NCI-H460 (cell line): ENCODE data around the gene COG4. TPM values are rescaled to one million over a fixed set of nuclear protein-coding genes. Genes with fewer than 3 reads are reported as not detected.
"Not testable (repeated sequence)": the region's sequence is repeated elsewhere in the genome, so short reads cannot be mapped to it uniquely, and the experiment has no call there.

ENCODE experiments used
- DNase-seq: peaks from one replicate; pipeline ENCODE4 v3.0.0-alpha.2; 2016; ENCODE audit warnings: low read depth; ENCODE audit errors: extremely low read depth
- polyA plus RNA-seq: library from polyadenylated mRNA; depleted of rRNA; stranded (reverse); fragments of >200 nt; gene quantifications from 2 replicates; pipeline ENCODE4 v1.2.3, GENCODE V29; 2014; cell fraction: nucleus; rRNA removed
- total RNA-seq: library from RNA; depleted of rRNA; stranded (reverse); fragments of >200 nt; shearing (Covaris generic); gene quantifications from 2 replicates; pipeline ENCODE4 v1.2.3, GENCODE V29; 2014; rRNA removed

COG4 gene
- 23.4 and 24.3 TPM in 2 replicates for total RNA-seq
- 65.2 and 71.1 TPM in 2 replicates for polyA plus RNA-seq

DNA sequence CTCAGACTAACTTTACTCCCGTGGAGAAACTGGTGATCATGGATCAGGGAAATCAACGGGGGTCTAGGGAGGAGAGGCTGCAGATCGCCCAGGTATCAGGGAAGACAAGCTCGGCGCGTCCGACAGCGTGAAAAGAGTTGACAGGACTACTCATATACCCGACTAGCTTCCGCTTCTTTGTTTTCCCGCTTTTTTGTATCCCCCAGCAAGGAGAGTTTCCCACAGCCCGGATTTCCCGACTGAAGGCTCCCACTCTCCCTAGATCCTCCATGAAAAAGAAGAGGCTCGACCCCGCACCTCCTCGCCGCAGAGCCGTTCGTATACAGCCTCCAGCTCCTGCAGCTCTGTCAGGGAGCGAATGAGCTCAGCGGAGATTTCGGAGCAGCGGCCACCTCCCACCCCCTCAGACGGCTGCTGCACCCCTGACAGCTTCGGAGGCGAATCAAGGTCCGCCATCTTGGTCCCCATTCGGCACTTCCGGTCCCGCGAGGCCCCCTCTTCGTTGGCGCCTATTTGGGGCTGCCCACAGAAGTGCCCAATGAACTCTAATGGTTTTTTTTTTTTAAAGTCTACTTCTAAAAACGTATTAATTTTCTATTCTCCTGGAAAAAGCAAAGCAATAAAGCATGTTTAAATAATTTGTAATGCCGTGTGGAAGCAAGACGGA, at the start of gene COG4:
Gene COG4 (minus strand): TSS at position 479 of the 667 bp plus-strand sequence. CDS start 11 bp downstream, at position 468.
- DNase-seq = peak; percentile 79

DNA sequence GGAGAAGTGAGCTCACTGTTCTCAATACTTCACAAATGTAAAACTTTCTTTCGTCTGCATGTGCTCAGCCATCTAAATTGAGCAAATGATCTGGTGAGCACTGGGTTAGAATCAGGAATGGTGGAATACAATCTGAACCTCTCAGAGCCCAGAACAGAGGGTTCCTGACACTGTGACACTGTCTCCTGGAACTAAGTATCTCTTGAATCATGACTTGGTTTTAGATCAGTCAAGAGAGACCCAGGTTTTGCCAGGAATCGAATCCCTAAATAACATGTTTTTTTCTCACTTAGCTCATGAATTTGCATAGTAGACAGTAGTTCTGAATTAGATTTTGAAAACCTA, 49.5 kb upstream of the COG4 start:
- DNase-seq = no peak

DNA sequence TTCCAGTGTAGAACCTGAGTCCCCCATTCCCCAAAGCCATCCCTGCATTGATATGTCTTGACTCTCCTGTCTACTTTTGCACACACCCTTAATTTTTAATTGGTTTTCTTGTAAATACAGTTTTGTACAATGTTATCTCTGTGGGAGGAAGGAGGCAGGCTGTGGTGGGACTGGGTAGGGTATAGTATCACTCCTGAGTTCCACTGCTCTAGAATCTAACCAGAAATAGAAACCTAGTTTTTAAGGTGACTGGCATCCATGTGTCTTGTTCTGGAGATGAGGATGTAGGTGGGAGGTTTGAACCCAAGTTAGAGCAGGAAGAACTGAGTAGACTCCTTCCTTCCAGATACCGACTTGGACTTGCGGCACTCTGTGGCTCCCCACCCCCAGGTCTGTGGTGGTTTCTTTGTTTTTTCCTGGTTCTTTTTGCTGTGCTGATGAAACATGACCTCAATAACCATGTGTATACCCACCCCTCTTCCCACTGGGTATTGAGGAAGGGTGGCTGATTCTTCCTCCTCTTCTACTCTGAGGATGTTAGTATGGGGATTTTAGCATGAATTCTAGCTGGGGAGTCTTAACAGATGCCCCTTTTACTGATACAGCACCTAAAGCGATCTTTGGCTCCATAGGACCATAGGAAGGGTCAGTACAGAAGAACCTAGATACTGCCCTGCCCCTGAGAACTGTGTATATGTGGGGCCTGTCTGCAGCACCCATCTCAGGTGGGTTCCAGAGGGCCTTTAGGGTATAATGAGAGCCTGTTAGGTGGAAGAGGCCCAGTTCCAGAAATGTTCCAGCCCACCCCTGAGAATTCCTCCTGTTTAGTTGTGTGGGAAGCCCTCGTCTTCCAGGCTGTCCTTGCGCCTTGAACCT, 48.9 kb upstream of the COG4 start:
- DNase-seq = no peak

DNA sequence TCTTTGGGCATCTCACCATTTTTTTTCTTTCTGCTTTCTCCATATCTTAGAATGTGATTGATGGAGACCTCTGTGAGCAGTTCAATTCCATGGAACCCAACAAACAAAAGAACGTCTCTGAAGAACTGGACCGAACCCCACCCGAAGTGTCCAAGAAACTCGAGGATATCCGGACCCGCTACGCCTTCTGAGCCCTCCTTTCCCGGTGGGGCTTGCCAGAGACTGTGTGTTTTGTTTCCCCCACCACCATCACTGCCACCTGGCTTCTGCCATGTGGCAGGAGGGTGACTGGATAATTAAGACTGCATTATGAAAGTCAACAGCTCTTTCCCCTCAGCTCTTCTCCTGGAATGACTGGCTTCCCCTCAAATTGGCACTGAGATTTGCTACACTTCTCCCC, 48.3 kb upstream of the COG4 start:
- no peak for DNase-seq

DNA sequence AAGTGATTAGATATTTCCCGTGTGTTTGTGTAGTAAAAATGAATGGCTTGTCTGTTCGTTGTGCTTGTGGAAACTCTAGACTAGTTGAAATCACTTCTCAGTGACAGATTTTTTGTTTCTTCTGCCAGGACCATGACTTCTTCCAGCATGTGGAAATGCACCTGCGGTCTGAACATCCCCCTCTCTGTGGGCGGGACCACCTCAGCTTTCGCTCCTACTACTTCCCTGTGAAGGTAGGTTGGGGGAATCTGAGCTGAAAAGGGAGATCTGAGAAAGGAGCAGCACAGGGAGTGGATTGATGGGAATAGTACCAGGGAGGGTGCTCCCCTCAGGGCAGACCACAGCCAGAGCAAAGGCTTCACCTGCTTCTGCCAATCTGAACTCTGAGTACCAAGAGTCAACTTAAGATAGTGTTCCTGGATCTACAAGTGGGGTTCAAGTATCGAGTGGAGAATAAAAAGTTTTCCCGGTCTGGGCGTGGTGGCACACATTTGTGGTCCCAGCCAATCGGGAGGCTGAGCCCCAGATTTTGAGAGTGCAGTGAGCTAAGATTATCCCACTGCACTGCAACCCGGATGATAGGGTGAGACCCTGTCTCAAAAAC, 47.7 kb upstream of the COG4 start:
- no peak for DNase-seq

DNA sequence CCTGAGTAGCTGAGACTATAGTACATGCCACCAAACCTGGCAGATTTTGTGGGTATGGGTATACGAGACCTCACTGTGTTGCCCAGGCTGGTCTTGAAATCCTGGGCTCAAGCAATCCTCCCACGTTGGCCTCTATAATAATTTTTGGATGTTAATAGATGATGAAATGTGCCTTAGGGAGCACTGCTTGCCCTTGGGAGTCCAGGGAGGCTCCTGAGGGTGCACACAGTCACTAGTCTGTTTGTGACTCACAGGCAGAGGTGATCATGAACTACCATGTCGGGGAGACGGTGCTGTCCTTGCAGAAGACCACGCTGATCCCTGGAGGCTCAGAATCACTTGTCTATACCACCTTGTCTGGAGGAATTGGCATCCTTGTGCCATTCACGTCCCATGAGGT, 46.4 kb upstream of the COG4 start:
- no peak for DNase-seq

DNA sequence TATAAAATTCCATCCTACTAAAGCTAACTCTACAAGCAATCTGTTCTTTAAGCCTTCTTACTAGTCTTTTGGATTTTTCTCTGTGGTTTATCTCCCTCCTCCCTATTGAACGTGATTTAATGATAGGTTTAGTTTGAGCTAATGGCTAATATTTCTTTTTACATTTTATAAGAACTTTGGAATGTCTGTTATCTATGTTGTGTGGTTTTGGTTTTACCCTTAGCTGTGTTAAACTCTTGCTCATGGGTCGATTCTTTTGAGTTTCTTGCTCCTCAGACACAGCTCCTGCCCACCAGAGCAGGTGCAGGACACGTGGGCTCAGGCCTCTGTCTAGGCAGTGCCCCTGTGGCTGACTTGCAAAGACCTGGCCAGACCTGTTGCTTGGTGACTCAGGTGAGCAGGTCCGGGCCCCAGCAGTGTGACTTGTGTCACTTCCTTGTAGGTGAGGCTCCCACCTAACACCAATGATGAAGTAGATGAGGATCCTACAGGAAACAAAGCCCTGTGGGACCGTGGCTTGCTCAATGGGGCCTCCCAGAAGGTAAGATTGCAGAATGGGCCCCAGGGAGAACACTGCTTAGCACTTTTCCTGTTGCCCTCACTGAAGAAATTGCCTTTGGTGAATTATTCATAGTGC, 45.4 kb upstream of the COG4 start:
- no peak for DNase-seq

DNA sequence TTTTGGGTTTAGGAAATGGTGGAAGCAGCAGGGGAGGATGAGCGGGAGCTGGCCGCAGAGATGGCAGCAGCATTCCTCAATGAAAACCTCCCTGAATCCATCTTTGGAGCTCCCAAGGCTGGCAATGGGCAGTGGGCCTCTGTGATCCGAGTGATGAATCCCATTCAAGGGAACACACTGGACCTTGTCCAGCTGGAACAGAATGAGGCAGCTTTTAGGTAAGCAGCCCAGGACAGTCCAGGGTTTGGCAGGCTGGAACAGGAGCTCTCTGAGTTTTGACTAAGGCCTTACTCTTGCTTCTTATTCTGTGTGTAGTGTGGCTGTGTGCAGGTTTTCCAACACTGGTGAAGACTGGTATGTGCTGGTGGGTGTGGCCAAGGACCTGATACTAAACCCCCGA, 41.7 kb upstream of the COG4 start:
- no peak for DNase-seq

DNA sequence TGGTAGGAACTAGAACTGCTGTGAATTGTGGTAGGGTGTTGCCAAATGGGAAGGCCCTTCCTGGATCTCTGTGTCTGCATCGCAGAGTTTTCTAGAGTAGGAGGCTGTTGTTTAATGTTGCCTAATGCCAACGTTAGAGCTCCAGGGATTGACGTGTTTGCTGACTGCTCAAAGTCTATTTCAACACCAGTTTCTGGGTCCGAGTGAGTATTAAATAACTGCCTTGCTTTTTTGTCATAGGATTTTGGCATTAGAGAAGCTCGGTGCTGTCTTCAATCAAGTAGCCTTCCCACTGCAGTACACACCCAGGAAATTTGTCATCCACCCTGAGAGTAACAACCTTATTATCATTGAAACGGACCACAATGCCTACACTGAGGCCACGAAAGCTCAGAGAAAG, 40.3 kb upstream of the COG4 start:
- DNase-seq = no peak

DNA sequence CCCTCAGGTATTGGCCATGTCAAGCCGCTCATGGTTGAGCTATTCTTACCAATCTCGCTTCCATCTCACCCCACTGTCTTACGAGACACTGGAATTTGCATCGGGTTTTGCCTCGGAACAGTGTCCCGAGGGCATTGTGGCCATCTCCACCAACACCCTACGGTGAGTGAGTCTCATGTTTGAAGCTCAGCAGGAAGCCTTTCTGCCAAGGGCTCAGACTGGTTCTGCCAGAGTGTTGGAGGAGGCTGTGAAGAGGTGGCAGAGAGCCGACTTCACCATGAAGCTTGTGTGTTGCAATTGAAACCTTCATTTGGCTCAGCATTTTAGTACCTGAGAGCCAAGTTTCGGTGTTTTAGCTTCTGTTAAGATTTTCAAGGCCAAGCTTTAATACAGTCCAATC, 38.3 kb upstream of the COG4 start:
- no peak for DNase-seq

DNA sequence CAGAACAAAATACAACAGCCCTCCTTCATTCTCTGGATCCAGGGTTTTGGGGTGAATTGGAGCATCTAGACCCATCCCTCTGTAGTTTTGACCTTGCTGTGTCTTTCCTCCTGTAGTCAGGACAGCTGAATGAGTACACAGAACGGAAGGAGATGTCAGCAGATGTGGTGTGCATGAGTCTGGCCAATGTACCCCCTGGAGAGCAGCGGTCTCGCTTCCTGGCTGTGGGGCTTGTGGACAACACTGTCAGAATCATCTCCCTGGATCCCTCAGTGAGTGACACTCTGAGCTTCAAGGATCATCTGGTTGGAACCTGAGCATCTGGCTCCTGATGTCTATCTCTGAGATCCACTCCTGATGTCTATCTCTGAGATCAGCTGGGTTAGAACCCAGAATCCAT, 32.7 kb upstream of the COG4 start:
- no peak for DNase-seq

DNA sequence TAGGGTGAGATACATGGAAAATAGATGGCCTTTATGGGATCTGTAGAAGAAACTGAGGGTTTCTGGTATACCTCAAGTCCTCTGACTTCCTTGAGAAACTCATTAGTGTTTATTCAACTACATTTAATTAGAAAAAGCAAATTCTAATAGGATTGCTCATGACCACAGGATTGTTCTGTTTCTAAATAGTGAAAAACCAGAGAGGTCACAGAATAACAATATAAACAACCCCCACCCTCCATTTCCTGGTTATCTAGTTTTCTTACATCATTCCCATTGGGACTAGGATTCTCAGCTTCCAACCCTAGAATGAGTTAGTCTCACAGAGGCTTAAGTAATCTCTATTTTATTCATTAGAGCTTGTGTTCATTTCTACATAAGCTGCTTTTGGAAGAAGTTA, 30.3 kb upstream of the COG4 start:
- no peak for DNase-seq

DNA sequence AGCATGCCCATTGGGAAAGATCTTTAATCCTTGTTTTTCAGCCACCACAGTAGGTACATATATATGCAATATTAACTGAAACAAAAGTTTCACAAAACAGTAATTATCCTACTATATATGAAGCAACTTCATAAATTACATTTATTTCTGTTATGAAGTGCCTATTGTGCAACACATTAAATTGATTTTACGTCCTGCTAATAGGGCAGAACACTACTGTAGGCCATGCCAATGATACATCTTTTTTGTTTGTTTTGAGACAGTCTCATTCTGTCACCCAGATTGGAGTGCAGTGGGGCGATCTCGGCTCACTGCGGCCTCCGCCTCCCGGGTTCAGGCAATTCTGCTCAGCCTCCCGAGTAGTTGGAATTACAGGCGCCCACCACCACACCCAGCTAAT, 29.3 kb upstream of the COG4 start:
- no peak for DNase-seq

DNA sequence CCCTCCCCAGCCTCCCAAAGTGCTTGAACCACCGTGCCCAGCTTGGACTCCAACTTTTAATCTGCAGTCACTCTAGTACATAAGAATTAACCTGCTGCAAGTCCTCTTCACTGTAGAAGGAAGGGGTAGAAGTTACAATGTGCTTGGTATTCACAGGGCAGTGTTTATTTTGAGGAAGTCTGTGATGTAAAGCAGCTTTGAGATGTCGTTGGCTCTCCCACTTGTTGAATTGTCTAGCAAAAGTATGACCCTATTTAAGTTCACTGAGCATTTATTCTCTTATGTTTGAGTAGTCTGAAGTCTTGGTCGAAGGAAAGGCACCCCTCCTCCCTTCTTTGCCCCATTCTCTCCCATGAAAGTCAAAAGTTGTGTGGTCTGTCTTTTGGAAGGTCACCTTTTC, 28.4 kb upstream of the COG4 start:
- DNase-seq = no peak

DNA sequence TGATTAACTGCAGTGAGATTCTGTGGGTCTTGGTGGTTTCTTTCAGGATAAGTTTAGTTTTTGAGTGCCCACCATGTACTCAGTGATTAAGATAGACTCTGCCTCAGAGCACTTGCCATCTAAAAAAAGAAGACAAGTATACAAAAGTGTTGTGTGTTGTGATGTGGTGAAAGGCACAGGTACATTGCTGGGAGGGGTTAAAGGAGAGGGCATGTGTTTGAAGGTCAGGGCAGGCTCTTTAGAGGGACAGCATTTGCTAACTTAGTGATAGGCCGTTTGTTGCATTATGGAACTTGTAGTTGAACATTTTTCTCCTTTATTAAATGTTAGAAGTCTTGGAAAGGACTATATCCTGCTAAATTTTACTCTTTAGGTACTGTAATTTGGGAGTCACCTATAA, 26.7 kb upstream of the COG4 start:
- DNase-seq = no peak

DNA sequence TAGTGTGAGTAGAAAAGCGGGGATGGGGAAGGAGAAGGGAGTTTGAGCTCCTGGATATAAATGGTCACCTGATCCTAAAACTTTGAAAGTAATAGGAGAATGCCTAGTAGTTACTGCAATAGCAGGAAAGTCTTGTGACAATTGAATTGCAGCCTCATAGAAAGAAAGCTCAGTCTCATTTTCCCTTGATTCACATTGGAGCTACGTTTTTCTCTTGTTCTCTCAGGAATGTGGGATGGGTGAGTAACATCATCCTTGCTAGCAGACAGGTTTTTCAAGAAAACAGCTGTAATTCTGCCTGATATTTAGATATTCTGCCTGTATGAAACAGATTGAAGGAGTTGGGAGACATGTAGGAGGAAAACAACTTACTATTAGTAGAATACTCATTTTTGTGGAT, 25.6 kb upstream of the COG4 start:
- no peak for DNase-seq

DNA sequence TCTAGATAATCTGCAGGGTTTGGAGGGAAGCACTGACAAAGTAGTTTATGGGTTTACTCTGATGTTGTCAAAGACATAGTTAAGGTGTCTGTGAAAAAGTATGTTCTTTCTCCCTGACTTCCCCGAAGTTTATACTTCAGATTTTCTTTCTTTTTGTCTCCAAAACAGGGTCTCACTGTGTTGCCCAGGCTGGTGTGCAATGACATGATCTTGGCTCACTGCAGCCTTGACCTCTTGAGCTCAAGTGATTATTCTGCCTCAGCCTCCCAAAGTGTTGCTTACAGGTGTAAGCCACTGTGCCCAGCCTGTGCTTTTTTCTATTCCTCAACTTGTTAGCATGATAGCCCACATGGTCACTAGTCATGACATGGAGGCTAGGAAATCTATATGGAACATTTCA, 21.2 kb upstream of the COG4 start:
- no peak for DNase-seq

DNA sequence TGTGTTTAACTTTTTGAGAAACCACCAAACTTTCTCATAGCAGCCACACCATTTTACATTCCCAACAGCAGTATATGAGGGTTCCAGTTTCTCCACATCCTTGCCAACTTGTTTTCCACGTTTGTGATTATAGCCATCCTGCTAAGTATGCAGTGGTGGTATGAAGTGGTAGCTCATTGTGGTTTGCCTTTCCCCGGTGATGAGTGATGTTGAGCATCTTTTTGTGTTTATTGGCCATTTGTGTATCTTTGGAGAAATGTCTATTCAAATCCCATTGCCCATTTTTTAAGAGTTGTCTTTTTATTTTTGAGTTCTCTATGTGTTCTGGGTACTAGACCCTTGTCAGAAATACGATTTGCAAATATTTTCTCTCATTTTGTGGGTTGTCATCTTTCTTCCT, 17.6 kb upstream of the COG4 start:
- DNase-seq = no peak

DNA sequence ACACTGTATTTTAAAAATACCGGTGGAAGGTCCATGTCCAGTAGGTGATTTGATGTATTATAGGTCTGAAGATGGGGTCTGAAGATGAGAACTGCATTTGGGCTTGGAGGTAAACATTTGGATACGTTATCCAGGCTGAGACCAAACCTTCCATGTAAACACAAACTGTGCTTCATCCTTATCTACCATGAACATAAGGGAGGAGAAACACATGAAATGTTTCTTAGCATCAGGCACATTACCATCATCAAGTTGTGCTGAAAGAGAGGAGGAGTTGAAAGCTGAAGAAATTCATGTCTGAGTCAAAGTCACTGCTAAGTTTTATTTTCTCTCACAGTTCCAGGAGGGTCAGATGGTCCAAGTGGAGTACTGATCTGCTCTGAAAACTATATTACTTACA, 11.6 kb upstream of the COG4 start:
- DNase-seq = no peak

DNA sequence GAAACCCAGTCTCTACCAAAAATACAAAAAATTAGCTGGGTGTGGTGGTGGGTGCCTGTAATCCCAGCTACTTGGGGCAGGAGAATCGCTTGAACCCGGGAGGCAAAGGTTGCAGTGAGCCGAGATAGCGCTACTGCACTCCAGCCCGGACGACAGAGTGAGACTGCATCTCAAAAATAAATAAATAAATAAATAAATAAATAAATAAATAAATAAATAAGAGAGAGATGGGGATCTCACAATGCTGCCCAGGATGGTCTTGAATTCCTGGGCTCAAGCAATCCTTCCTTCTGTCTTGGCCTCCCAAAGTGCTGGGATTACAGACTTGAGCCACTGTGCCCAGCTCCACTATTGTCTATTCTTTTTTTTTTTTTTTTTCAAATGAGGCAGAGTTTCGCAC, 6.6 kb upstream of the COG4 start:
- not testable (repeated sequence) for DNase-seq

DNA sequence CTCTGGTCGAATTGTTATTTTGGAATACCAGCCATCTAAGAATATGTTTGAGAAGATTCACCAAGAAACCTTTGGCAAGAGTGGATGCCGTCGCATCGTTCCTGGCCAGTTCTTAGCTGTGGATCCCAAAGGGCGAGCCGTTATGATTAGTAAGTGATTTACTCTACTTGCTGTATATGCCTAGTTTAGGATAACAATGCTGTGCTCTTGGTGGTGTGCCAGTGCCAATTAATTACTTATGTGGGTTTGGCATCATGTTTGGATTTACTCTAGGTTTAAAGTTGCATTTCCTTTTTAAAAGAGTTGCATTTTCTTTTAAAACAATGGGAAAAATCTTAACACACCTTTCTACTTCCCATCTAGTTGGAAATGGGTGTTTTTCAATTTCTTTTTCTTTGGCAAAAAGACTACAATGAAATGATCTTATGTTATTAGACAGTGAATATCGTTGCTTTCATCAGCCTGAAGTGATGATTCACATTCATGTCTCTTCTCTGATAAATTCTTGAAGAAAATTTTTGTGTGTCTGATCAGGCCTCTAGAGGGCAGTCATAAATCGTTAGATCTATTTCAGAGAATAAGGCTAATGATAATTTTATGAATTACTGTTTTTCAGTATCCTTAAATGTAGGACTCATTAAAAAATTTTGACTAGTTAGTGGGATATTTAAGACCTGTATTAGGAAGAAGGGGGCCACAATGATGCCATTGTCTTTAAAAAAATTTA, 5.9 kb upstream of the COG4 start:
- DNase-seq = peak; percentile 48
